ELR (cell line): ENCODE data around the gene C1orf122.

ENCODE experiments used
- DNase-seq: peaks from one replicate; pipeline ENCODE4 v3.0.0-alpha.2; 2015; ENCODE audit warnings: low read depth

The C1orf122 gene

DNA sequence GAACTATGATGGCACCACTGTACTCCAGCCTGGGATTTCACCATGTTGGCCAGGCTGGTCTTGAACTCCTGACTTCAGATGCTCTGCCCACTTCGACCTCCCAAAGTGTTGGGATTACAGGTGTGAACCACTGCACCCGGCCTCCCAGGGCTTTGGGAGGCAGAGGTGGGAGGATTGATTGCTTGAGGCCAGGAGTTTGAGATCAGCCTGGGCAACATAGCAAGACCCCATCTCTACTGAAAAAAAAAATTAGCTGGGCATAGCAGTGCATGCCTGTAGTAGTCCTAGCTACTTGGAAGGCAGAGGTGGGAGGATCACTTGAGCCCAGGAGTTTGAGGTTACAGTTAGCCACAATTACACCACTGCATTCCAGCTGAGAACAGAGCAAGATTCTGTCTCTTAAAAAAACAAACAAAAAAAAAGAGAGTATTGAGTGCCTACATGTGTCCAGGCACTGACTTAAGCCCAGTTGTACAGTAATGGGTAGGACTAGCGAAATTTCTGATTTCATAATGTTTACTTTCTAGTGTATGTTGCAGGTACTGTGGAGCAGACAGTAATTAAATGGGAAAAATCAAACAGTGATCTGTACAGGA, 9.7 kb upstream of the C1orf122 start:
- peak; percentile 15 for DNase-seq

DNA sequence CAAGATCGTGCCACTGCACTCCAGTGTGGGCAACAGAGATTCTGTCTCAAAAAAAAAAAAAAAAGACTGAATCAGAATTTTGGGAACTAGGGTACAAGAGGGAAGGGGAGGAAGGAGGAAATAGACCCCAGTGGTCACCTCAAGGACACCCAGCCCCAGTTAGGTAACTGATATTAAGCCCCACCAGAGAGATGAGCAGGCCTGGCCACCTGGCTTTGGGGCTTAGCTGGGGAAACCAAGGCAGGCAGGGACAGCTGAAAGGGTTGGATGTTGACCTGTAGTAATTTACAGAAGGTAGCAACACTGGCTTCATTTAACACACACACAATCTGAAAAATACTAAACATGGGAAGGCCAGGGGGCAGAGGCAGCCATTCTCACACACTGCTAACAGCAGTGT, 5.2 kb upstream of the C1orf122 start:
- DNase-seq: no peak

DNA sequence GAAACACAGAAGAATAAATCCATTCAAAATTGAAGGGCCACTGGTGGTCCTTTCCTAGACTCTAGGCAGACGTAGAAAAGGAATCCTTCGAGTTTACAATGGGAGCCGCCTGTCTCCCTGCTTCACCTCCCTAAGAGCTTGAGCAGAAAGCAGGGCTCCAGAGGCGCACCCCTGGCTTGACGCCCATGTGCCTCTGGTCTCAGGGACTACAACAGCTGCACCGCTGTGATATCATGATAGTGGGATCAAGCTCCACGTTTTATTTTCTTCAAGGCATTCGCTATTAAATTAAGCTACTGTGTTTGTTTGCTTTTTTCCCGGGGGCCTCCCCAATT, 403 bp upstream of the C1orf122 start:
- DNase-seq: no peak

DNA sequence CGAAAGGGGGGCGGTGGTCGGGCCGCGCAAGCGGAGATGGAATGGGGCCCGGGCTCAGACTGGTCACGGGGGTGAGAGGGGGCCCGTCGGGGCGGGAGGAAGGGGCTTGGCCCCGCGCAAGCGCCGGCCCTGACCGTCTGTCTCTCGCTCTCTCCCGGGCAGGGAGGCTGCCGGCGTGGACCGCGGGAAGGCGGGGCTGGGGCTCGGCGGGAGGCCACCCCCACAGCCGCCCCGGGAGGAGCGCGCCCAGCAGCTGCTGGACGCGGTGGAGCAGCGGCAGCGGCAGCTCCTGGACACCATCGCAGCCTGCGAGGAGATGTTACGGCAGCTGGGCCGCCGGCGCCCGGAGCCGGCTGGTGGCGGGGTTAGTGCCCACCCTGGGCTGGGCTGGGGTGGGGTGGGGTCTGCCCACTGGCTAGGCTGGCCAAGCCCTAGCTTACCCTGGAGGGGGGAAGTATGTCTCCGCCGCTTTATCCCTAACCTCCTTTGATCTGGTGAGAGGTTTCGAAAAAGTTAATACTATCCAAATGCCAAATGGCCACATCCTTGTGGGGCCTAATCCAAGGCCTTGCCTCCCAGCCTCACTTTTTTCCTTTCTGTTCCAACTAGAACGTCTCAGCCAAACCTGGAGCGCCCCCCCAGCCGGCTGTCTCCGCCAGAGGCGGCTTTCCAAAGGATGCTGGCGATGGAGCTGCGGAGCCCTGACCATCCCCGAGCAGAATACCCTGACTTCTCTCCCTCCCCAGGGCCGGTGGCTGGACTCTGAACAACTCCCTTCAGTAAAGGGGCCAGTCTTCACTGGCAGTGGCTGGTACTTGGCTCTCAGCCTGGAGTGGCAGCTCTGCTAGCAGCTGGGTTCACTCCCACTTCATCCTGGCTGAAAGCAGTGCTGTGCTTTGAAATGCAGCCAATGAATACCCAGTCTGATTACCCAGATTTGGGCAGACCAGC, 1.1 kb downstream of the C1orf122 start:
- peak; percentile 83 for DNase-seq

DNA sequence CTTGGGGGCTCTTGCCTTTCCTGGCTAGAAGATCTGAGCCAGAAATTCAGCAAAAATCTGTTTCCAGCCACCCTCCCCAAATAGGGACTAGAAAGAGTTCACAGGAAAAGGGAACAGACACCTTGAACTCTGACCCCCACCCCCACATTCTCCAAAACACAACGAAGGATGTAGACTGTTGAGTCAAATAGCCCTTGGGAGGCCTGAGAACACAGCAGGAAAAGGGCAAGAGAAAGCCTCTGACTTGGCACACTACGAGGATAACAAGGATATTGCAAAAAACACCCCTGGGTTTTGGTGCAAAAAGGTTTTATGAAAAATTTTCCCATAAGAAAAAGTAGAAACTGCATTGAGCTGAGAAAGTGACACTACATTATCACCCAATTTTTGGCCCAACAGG, 2.4 kb downstream of the C1orf122 start:
- no peak for DNase-seq

DNA sequence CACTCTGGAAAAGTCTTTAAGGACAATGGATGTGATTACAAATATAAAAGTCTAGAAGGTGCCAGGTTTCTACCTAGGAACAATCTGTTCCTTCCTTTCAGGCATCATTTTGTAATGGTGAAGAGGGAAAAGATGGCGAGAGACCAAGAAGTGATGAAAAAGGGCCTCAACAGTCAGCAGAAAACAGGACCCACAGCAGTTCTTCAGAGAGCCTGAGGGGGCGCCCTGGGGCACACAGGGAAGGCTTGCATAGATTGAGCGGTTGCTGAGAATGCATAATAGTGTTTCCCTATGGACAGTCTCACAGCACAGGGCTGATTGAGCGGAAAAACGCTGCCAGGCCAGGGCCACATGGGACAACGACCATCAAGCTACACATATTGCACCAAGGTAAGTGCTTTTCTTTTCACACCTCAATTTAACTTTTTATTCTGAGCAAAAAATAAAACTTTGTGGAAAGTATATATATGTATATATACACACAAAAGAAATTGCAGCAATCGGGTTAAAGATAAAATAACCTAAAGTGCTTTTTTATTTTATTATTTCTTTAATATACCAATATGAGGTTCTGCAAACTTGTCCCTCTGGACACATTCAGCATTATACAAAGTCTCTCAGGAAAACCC, 3.6 kb downstream of the C1orf122 start:
- peak; percentile 89 for DNase-seq

DNA sequence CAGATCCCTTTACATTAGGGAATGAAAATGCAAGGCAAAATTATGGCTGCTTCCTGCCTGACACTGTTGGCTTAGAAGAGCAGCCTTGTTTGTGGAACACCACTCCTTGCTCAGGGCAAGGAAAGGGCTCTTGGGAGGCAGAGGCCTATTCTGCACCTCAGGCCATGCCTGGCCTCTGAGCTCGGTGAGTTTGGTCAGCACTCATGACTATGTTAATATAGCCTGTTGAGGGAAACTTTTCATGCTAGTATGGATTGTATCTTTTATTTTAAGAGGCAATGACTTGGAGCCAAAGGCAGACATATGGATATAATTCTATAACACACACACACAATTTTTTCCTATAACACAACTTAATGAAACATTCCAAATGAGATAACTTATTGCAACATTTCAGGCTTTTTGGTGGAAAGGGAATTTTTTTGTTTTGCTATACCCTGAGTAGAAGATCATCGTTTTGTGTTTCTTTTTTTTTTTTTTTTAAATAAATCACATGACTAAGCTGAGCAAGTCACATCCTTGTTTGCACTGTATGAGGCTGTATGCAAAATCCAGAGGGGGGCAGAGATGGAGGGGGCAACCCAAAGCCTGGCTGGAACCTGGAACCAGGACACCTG, 6.0 kb downstream of the C1orf122 start:
- DNase-seq: no peak

DNA sequence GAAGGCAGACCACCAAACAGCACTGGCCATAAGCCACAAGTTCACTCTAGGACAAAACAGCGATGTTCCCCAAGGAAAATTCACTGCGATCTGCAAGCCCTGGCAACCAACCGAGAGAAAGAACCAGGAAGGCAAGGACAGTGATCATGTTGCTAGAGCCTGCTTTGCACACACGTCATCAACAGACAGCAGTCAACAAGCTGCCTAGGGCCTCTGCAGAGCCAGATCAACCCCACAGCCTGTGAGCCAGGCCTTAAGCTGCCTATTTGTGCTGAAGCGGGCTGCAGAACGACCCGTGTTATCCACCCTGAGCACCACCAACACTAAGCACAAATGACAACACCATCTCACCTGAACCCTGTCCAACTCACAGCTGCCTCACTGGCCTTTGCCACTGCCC, 6.7 kb downstream of the C1orf122 start:
- no peak for DNase-seq

DNA sequence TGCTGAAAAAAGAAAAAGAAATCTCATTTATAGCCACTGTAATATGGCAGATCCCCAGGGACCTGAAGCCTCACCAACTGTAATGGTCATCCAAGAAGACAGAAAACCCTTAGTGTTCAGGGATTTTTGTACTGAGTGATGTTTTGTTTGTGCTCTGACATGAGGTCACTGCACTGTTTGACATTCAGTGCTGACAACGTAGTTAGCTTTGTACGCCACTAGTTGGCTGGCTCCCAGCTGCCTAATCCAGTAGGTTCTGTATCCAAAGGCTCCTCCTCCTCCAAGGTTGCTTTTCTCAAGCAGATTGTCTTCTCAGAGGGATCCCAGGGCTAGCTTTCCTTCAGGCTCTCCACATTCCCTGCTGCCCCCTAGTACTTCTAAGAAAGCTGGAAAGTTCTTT, 9.9 kb downstream of the C1orf122 start:
- DNase-seq: no peak

DNA sequence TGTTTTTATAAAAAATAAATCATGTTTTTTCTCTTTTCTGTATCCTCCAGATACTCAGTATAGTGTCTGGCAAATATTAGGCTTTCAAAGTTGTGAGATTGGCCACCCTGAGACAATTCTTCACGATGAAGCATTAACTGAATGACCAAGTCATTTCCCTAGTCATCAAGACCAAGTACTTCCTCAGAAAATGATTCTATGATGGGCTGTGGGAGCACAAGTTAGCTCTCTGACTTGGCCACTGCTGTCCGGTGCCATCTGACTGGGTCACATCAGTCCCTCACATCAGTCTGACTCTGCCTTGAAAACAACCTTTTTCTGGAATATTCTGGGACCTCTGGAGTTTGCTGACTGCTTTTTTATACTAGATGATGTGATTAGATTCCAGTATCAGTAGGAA, 13.9 kb downstream of the C1orf122 start:
- DNase-seq: no peak

DNA sequence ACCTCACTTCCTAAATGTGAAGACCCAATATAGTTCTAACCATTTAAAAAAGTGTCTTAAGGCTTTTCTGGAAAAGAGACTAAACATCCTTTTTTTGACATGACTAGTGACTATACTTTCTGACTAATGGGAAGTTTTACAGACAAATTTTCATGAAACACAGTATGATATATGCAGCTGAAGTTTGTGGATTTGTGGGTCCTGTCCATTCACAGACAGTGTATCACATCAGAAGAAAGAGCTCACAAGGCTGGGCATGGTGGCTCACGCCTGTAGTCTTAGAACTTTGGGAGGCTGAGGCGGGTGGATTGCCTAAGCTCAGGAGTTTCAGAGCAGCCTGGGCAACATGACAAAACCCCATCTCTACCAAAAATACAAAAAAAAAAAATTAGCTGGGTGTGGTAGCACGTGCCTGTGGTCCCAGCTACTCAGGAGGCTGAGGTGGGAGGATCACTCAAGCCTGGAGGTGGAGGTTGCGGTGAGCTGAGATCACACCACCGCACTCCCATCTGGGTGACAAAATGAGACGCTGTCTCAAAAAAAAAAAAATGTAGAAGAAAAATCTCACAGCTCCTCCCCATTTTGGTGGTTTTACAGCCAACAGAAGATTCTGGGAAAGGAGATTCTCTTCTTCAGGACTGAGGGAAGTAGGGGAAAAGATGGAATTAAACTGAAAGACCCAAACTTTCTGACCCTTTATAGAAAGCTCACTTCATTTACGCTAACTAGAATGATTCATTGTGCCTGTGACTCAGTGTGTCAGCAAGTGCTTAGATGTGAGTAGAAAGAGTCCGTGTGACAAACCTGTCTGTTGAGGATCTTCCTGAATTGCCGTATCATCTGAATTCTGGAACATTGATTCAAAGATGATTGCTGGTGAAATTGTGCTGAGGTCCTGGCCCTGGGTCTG, 15.6 kb downstream of the C1orf122 start:
- DNase-seq: peak; percentile 59

DNA sequence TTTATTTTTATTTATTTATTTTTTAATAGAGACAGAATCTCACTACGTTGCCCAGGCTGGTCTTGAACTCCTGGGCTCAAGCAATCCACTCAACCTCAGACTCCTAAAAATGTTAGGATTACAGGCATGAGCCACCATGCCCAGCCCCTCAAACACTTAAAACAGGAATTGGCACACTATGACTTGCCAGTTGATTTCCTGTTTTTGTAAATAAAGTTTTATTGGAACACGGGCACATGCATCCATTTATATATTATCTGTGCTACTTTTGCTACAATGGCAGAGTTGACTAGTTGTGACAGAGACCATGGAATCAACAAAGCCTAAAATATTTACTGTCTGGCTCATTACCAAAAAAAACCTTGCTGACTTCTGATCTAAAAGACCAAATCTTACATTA, 16.4 kb downstream of the C1orf122 start:
- peak; percentile 18 for DNase-seq

DNA sequence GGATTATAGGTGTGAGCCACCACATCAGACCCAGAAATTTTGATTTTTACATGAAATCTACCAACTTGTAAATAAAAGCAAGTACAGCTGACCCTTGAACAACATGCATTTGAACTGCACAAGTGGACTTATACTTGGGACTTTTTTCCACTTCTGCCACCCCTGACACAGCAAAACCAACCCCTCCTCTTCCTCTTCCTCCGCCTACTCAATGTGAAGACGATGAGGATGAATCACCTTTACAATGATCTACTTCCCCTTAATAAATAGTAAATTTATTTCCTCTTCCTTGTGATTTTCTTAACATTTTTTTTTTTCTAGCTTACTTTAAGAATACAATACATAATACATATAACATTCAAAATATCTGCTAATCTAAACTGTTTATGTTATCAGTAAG, 17.9 kb downstream of the C1orf122 start:
- DNase-seq: no peak

DNA sequence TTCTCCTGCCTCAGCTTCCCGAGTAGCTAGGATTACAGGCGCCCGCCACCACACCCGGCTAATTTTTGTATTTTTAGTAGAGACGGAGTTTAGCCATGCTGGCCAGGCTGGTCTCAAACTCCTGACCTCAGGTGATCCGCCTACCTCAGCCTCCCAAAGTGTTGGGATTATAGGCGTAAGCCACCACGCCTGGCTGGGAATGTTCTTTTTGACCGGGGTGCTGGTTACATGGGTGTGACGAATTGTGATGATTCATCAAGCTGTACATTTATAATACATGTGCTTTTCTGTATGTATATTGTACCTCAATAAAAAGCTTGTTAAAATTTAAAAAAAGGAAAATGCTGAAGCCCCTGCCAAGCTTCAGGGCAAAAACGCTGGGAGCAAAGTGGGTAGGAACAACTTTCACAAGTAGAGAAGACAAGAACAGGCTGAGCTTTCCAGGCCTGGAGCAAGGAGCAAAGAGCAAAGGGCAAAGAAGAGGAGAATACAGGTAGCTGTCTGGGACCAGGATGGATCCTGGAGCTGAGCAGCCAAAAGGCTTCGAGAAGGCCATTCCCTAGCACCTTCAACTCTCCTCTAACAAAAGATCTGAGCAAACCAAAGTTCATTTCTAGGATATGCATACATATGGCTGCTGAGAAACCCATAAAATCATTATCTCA, 21.0 kb downstream of the C1orf122 start:
- DNase-seq: no peak

DNA sequence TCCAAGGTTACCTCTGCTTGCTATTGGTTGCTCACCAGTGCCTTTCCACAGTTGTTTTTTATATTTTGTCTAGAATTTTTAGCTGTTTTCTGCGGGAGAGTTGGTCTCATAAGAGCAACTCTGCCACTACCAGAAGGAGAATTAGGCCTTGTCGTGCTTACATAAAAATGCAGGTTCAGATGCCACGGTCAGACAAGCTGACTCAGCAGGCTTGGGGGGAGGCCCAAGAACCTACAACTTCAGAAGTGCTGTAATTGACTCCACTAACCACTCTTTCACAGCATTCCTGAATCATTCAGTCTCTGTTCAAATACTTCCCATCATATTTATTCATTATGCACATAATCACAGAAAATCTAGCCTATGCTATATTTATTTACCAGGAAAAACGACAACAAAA, 23.5 kb downstream of the C1orf122 start:
- DNase-seq: no peak

DNA sequence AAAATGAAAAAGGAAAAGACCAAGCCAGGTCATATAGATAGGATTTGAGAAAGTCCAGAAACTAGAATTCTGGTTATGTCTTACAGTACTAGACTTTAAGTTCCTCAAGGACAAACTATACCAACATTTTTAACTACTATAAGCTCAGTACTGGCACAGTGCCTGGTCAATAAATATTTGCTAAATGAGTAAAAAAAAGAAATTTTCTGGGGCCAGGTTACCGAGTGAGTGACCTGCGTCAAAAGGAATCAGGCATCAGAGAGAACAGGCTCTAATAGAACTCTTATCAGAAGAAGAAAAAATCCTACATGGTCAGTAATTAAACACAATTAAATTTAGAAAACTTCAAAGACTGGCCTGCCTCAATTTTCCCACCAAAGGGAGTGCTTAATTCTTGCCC, 24.2 kb downstream of the C1orf122 start:
- DNase-seq: no peak

DNA sequence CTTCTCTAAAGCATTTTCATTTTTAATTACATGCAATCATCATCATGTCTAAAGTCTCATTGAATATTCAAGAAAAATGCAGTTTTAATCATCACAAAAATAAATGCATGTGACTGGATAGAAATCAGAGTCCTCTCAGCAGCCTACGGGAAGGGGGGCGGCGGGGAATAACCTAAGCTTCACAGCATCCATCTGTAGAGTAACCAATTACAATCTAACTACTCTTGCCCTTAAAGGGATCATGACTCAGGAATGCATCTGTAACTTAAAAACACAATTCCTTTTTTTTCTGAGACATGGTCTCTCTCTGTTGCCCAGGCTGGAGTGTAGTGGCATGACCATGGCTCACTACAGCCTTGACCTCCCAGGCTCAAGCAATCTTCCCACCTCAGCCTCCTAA, 29.2 kb downstream of the C1orf122 start:
- DNase-seq: no peak

DNA sequence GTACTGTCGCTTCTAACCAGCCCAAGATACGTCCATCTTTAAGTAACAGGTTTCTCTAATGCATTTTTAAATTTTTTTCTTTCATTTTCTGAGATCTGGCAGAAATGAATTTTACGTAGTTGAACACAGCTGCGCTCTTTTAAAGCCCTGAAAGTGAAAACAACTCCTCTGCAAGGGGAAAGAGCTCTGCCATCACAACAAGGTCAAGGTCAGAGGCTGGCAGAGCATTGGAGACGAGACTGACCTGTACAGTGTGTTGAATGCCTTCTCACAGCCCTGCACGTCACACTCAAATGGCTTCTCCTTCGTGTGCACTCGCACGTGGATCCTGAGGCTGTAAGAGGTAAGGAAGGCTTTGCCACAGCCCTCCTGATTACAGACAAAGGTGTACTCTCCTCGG, 32.1 kb downstream of the C1orf122 start:
- DNase-seq: no peak

DNA sequence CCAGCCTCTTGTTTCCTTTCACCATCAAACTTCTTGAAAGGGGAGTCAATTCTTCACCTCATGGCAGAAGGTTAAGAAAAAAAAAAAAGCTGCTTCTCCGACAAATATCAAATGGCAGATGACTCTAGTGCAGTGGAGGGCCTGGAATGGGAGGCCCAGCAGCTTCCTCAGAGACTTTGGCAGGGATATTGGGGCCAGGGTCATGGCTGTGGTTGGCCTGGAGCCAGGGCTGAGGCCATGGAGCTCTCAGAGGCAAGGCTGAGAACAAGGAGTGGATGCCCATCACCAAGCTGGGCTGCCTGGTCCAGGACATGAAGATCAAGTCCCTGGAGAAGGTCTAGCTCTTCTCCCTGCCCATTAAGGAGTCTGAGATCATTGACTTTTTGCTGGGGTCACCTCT, 33.1 kb downstream of the C1orf122 start:
- DNase-seq: no peak

DNA sequence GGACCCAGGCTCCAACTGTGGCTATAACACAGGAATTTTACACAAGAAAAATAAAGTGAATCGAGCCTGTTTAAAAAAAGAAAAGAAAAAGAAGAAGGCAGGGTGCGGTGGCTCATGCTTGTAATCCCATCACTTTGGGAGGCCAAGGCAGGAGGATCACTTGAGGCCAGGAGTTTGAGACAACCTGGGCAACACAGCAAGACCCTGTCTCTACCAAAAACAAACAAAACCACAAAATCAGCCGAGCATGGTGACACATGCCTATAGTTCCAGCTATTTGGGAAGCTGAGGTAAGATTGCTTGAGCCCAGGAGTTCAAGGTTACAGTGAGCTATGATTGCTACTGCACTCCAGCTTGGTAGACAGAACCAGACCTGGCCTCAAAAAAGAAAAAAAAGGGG, 34.1 kb downstream of the C1orf122 start:
- no peak for DNase-seq

DNA sequence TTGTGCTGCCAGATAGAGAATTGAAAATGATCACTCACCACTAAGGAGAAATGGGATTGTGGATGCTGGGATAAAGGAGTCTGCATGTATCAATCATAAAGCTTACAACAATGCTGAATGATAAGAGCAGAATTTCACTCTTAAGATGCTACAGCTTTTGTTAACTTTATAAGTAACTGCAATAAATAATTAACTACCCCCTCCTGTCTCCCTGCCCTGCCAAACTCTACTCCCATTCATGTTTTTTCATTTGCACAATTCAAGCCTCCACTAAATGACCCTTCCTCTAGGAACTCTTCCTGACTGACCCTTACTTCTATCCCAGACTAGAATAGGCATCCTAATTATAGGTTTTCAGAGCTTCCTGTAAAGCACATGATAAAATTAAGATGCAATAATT, 36.9 kb downstream of the C1orf122 start:
- no peak for DNase-seq
